22Rv1 (cell line): ENCODE measurements around the gene SUPT3H.

Source experiments
- ZFX ChIP-seq: fragments of 450-650 bp; IDR thresholded peaks from 2 replicates; pipeline ENCODE4 v1.6.1; 2017; ENCODE audit warnings: antibody characterized with exemption, borderline replicate concordance
- TF ChIP-seq, protein P1 (sequence below): fragments of 450-650 bp; IDR thresholded peaks from 2 replicates; pipeline ENCODE4 v1.5.1; 2017; ENCODE audit warnings: mild to moderate bottlenecking

DNA sequence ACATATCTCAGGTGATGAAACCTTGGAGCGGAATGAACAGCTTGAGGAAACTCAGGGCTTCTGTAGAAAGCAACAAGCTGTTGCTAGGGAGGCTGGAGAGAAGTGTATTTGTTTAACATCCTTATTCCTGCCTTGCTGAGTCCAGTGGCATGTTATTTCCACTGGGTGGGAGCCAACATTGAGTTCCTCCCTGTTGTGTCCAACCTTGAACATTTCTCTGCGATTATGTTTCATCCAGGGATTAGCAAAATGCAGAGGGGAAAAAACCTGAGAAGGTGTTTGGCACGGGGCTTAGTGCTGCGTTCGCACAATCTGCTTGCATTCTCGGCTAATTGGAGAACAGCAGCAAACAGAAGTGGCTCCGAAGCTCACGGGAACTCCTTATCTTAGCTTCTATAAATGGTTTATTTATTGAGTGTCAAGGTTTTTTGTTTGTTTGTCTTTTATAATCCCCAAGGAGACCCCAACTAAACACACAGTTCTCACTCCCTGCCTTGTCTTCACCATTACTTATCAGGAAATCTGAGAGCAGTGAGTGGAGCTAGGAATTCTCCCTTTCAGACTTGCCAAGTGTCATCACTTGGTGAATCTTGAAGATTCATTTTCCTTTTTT, 577.5 kb downstream of the SUPT3H start:
- TF ChIP-seq, protein P1, sequence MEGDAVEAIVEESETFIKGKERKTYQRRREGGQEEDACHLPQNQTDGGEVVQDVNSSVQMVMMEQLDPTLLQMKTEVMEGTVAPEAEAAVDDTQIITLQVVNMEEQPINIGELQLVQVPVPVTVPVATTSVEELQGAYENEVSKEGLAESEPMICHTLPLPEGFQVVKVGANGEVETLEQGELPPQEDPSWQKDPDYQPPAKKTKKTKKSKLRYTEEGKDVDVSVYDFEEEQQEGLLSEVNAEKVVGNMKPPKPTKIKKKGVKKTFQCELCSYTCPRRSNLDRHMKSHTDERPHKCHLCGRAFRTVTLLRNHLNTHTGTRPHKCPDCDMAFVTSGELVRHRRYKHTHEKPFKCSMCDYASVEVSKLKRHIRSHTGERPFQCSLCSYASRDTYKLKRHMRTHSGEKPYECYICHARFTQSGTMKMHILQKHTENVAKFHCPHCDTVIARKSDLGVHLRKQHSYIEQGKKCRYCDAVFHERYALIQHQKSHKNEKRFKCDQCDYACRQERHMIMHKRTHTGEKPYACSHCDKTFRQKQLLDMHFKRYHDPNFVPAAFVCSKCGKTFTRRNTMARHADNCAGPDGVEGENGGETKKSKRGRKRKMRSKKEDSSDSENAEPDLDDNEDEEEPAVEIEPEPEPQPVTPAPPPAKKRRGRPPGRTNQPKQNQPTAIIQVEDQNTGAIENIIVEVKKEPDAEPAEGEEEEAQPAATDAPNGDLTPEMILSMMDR = no peak
- TF ChIP-seq ZFX = no peak
